ENCODE results near the gene CASTOR1.

Gene CASTOR1

DNA sequence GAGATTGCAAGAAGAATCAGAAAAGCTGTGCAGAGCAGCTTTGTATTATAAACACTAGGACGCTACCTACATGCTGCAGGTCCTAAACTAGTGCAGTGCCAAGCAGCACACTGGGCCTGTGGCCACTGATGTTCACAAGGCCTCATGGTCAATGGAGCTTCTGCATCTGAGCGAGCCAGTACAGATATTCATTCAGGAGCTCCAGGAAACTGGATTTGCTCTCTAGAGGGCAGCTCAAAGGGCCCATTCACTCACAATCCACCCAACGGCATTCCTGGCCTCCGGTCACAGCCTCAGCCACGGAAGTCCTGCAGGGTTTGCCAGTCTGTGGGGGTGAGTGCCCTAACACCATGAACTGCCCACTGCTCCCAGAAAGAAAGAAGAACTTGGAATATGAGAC, 43.2 kb upstream of the CASTOR1 start:
- Histone ChIP-seq H3K4me2 (ENCODE audit: low read length) (no peak overlapping the region), H3K79me2 (ENCODE audit: low read length) (no peaks in the 10 kb centered on the region), H2AFZ (ENCODE audit: low read depth, low read length) (no peak overlapping the region), H3K27ac (ENCODE audit: low read length) (no peak overlapping the region), H3K9me3 (ENCODE audit: insufficient read depth, low read length) (no peaks in the 10 kb centered on the region), H4K20me1 (ENCODE audit: insufficient read depth, low read length) (0 out of 2 replicates have a peak, but pooled peaks cover 4% of the 10 kb centered on the region), H3K4me3 (ENCODE audit: low read length) (no peak overlapping the region), H3K4me1 (ENCODE audit: low read length) (peaks cover 3% of the 10 kb centered on the region), H3K27me3 (ENCODE audit: low read depth, low read length) (no peaks in the 10 kb centered on the region), H3K36me3 (replicated peaks; ENCODE audit: low read depth, low read length) (peaks cover 53% of the 10 kb centered on the region), H3K9ac (ENCODE audit: low read length) (no peak overlapping the region)
- TF ChIP-seq EZH2phosphoT487 (IDR thresholded peaks at IDR 0.05; ENCODE audit: low read depth): no peak
- no peak for TF ChIP-seq CTCF (IDR thresholded peaks at IDR 0.05; ENCODE audit: low read depth, low read length)

DNA sequence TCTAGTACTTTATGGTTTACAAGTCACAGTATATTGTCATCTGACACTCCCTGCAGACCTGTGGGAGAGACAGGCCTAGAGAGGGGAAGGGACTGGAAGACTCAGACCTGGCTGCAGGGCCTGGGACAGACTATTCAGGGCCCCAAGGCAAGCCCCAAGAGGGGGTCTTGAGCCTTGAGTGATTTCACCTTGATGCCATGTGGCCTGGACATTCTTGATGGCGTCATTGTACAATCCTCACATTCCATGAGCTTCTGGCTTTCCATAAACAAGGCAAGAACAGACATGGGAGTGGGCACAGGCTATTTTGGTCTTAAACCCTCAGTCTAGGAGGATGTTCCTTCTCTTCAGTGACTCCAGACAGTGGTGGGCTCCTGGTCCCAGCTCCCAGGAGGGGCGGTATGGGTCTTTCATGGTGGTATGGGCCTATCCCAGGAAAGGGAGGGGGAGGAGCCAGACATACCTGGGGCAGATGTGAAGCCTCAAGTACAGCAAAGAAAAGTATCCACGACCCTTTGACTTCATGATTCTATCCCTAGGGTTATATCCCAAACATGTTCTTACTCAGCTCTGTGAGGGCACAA, 39.3 kb upstream of the CASTOR1 start:
- no peak overlapping the region for H3K27ac ChIP-seq (ENCODE audit: low read length)
- H3K79me2 ChIP-seq (ENCODE audit: low read length): no peaks in the 10 kb centered on the region
- TF ChIP-seq EZH2phosphoT487 (IDR thresholded peaks at IDR 0.05; ENCODE audit: low read depth) (no peak), CTCF (IDR thresholded peaks at IDR 0.05; ENCODE audit: low read depth, low read length) (no peak)
- H3K27me3 ChIP-seq (ENCODE audit: low read depth, low read length): no peaks in the 10 kb centered on the region
- peaks cover 13% of the 10 kb centered on the region for H3K36me3 ChIP-seq (replicated peaks; ENCODE audit: low read depth, low read length)
- no peak overlapping the region for H3K9ac ChIP-seq (ENCODE audit: low read length)
- no peak overlapping the region for H3K4me3 ChIP-seq (ENCODE audit: low read length)
- H2AFZ ChIP-seq (ENCODE audit: low read depth, low read length): no peak overlapping the region
- H3K9me3 ChIP-seq (ENCODE audit: insufficient read depth, low read length): no peaks in the 10 kb centered on the region
- H4K20me1 ChIP-seq (ENCODE audit: insufficient read depth, low read length): peaks cover 3% of the 10 kb centered on the region; the same call in 1 of the 2 replicates
- H3K4me2 ChIP-seq (ENCODE audit: low read length): no peak overlapping the region
- H3K4me1 ChIP-seq (ENCODE audit: low read length): peaks cover 12% of the 10 kb centered on the region

DNA sequence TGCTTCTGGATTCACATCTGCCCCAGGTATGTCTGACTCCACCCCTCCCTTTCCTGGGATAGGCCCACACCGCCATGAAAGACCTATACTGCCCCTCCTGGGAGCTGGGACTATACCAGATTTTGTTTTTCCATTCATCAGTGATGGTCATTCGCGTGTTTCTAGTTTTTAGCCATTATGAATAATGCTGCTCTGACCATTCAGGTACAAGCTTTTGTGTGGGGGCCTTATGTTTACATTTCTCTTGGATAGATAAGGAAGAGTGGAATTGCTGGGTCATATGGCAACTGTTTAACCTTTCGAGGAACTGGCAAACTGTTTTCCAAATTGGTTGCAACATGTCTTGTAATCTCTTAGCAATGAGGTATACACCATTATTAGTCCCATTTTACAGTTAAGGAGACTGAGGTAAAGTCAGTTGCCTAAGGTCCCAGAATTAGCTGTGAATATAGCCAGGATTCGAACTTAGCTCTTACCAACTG, 38.6 kb upstream of the CASTOR1 start:
- no peaks in the 10 kb centered on the region for H3K79me2 ChIP-seq (ENCODE audit: low read length)
- H3K27me3 ChIP-seq (ENCODE audit: low read depth, low read length): no peaks in the 10 kb centered on the region
- H4K20me1 ChIP-seq (ENCODE audit: insufficient read depth, low read length): peaks cover 3% of the 10 kb centered on the region; the same call in 1 of the 2 replicates
- H3K36me3 ChIP-seq (replicated peaks; ENCODE audit: low read depth, low read length): peaks cover 7% of the 10 kb centered on the region
- no peak overlapping the region for H2AFZ ChIP-seq (ENCODE audit: low read depth, low read length)
- H3K4me1 ChIP-seq (ENCODE audit: low read length): peaks cover 12% of the 10 kb centered on the region
- no peaks in the 10 kb centered on the region for H3K9me3 ChIP-seq (ENCODE audit: insufficient read depth, low read length)
- H3K4me3 ChIP-seq (ENCODE audit: low read length): no peak overlapping the region
- peak overlapping the region; percentile 89 for H3K4me2 ChIP-seq (ENCODE audit: low read length)
- TF ChIP-seq EZH2phosphoT487 (IDR thresholded peaks at IDR 0.05; ENCODE audit: low read depth) (no peak), CTCF (IDR thresholded peaks at IDR 0.05; ENCODE audit: low read depth, low read length) (no peak)
- H3K9ac ChIP-seq (ENCODE audit: low read length): no peak overlapping the region
- no peak overlapping the region for H3K27ac ChIP-seq (ENCODE audit: low read length)

DNA sequence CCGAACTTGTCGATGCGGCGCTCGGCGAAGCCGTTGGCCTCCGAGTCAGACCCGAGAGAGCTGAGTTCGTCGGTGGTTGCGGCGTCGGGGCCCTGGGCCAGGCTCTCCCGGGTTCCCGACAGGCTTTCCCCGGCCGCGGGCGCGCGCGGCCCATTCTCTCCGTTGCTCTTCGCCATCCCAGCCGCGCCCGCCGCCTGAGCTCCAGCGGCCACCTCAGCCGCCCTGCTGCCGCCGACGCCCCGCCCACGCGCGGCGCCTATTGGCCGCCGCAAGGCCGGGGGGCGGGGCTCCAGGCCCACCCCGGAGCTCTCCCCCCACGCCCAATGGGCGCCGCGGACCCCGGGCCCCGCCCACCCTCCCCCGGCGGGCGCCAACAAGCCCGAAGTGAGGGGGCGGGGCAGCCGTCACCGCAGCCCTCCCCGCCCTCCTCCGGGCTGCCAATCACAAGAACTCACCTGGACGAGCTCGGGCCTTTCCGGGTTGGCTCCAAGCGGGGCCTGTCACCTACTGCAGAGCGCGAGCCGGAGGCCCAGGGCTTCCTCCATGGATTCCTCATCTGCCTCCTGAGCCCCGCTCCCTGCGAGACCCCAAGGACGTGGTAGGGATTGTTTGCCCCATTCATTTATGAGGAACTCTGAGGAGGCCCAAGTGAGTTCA, 37.5 kb upstream of the CASTOR1 start, which contains the start of gene TBC1D10A:
TBC1D10A (minus strand) TSS at position 236 of the 657 bp plus-strand sequence; CDS start at position 176, 60 bp downstream.
- H3K27ac ChIP-seq (ENCODE audit: low read length): peak within 1 kb of the TSS; percentile 34
- H3K79me2 ChIP-seq (ENCODE audit: low read length): no peaks in the 10 kb centered on the region
- peak within 1 kb of the TSS; percentile 88 for H3K4me3 ChIP-seq (ENCODE audit: low read length)
- TF ChIP-seq EZH2phosphoT487 (IDR thresholded peaks at IDR 0.05; ENCODE audit: low read depth) (no peak), CTCF (IDR thresholded peaks at IDR 0.05; ENCODE audit: low read depth, low read length) (no peak)
- peak within 1 kb of the TSS; percentile 98 for H3K4me2 ChIP-seq (ENCODE audit: low read length)
- H3K4me1 ChIP-seq (ENCODE audit: low read length): peaks cover 12% of the 10 kb centered on the region
- H3K9me3 ChIP-seq (ENCODE audit: insufficient read depth, low read length): no peaks in the 10 kb centered on the region
- H3K9ac ChIP-seq (ENCODE audit: low read length): peak within 1 kb of the TSS; percentile 71
- peaks cover 3% of the 10 kb centered on the region; the same call in 1 of the 2 replicates for H4K20me1 ChIP-seq (ENCODE audit: insufficient read depth, low read length)
- no peaks in the 10 kb centered on the region for H3K27me3 ChIP-seq (ENCODE audit: low read depth, low read length)
- H2AFZ ChIP-seq (ENCODE audit: low read depth, low read length): peak within 1 kb of the TSS; percentile 56; the same call in 1 of the 2 replicates
- no peaks in the 10 kb centered on the region for H3K36me3 ChIP-seq (replicated peaks; ENCODE audit: low read depth, low read length)
